GM23338 (cell line): ENCODE data around the gene EIF3L. TPM values are rescaled to one million over a fixed set of nuclear protein-coding genes. Genes with fewer than 3 reads are reported as not detected.
A peak's percentile ranks its signal among the peaks of the same experiment; 100 is the strongest.

ENCODE experiments used
- ATAC-seq: fragments of 200-7000 bp; cut with Tn5 transposase; 3 replicates; pipeline ENCODE4 v1.9.1; 2020
- DNase-seq: peaks from one replicate; pipeline ENCODE4 v3.0.0-alpha.2; 2015; ENCODE audit warnings: low spot score
- H2AFZ ChIP-seq: fragments of 200-600 bp; sonication (generic); 2 replicates; pipeline ENCODE4 v1.8.0; 2016; ENCODE audit warnings: antibody characterized with exemption, mild to moderate bottlenecking, moderate library complexity
- H3F3A ChIP-seq: fragments of 200-600 bp; sonication (generic); replicated peaks from 2 replicates; pipeline ENCODE4 v1.8.0; 2017; ENCODE audit warnings: antibody characterized with exemption, mixed run types, low read depth
- H3K27ac ChIP-seq: fragments of 200-600 bp; sonication (generic); 2 replicates; pipeline ENCODE4 v1.6.1; 2016; ENCODE audit warnings: low read depth
- H3K27me3 ChIP-seq: fragments of 200-600 bp; sonication (generic); 2 replicates; pipeline ENCODE4 v1.8.0; 2016; ENCODE audit warnings: mild to moderate bottlenecking, mixed run types, moderate library complexity; ENCODE audit not compliant: insufficient read depth
- H3K36me3 ChIP-seq: fragments of 200-600 bp; sonication (generic); 2 replicates; pipeline ENCODE4 v1.8.0; 2016; ENCODE audit warnings: mild to moderate bottlenecking; ENCODE audit not compliant: insufficient read depth
- H3K4me1 ChIP-seq: fragments of 200-600 bp; sonication (generic); 2 replicates; pipeline ENCODE4 v1.8.0; 2016; ENCODE audit warnings: mild to moderate bottlenecking, moderate library complexity; ENCODE audit not compliant: insufficient read depth
- H3K4me2 ChIP-seq: fragments of 200-600 bp; sonication (generic); 2 replicates; pipeline ENCODE4 v1.7.1; 2017; ENCODE audit warnings: mixed run types
- H3K4me3 ChIP-seq: fragments of 200-600 bp; sonication (generic); 2 replicates; pipeline ENCODE4 v1.6.1; 2016; ENCODE audit warnings: mixed run types
- H3K79me2 ChIP-seq: fragments of 200-600 bp; sonication (generic); replicated peaks from 2 replicates; pipeline ENCODE4 v1.8.0; 2017; ENCODE audit warnings: mild to moderate bottlenecking; ENCODE audit not compliant: insufficient read depth
- H3K9me2 ChIP-seq: fragments of 200-600 bp; sonication (generic); 2 replicates; pipeline ENCODE4 v1.8.0; 2017; ENCODE audit not compliant: insufficient read depth
- H4K20me1 ChIP-seq: fragments of 200-600 bp; sonication (generic); replicated peaks from 2 replicates; pipeline ENCODE4 v1.8.0; 2017; ENCODE audit warnings: mild to moderate bottlenecking; ENCODE audit not compliant: insufficient read depth
- H3K27ac Mint-ChIP-seq: 2 replicates; pipeline ENCODE4 v1.8.0; 2020; ENCODE audit warnings: inconsistent platforms, mild to moderate bottlenecking, moderate library complexity, mixed read lengths
- H3K27me3 Mint-ChIP-seq: 3 replicates; pipeline ENCODE4 v1.8.0; 2022; ENCODE audit warnings: low read depth, mild to moderate bottlenecking, moderate library complexity, mixed read lengths, inconsistent platforms; ENCODE audit not compliant: insufficient read depth, poor library complexity
- H3K36me3 Mint-ChIP-seq: 3 replicates; pipeline ENCODE4 v1.8.0; 2021; ENCODE audit warnings: low read depth, mild to moderate bottlenecking, inconsistent platforms, moderate library complexity, mixed read lengths
- H3K4me1 Mint-ChIP-seq: 3 replicates; pipeline ENCODE4 v1.8.0; 2020; ENCODE audit warnings: mild to moderate bottlenecking, inconsistent platforms, mixed read lengths
- H3K4me3 Mint-ChIP-seq: 3 replicates; pipeline ENCODE4 v1.8.0; 2021; ENCODE audit warnings: moderate library complexity, mild to moderate bottlenecking, inconsistent platforms, mixed read lengths
- H3K9me3 Mint-ChIP-seq: 3 replicates; pipeline ENCODE4 v1.8.0; 2020; ENCODE audit warnings: moderate library complexity, mild to moderate bottlenecking, inconsistent platforms, mixed read lengths
- CREB1 ChIP-seq: fragments of 250-450 bp; sonication (Bioruptor Pico); IDR thresholded peaks from 2 replicates; pipeline ENCODE4 v1.5.0; 2020; ENCODE audit warnings: low read depth, mild to moderate bottlenecking, moderate library complexity
- CTCF ChIP-seq, 2 experiments: fragments of 200-600 bp in 1 of 2; sonication (generic) in 1 of 2; conservative IDR thresholded peaks; 2 replicates each; pipeline versions ENCODE4 v1.5.1 to v1.6.1; 2016 to 2017; ENCODE audit warnings: antibody characterized with exemption in 2 of 2, low read depth in 2 of 2, mild to moderate bottlenecking in 2 of 2, moderate library complexity in 1 of 2
- ETS1 ChIP-seq: IDR thresholded peaks from 2 replicates; pipeline ENCODE4 v1.6.1; 2016; ENCODE audit warnings: antibody characterized with exemption
- EZH2 ChIP-seq: fragments of 200-600 bp; sonication (generic); IDR thresholded peaks from one replicate; pipeline ENCODE4 v1.8.0; 2017; ENCODE audit warnings: antibody characterized with exemption, mild to moderate bottlenecking, low read depth; ENCODE audit not compliant: unreplicated experiment
- EZH2phosphoT487 ChIP-seq: fragments of 200-600 bp; sonication (generic); IDR thresholded peaks from one replicate; pipeline ENCODE4 v1.8.1; 2018; ENCODE audit warnings: antibody characterized with exemption; ENCODE audit not compliant: unreplicated experiment
- JUNB ChIP-seq: IDR thresholded peaks from one replicate; pipeline ENCODE4 v1.6.1; 2016; ENCODE audit warnings: antibody characterized with exemption; ENCODE audit not compliant: unreplicated experiment
- NANOG ChIP-seq: IDR thresholded peaks from 2 replicates; pipeline ENCODE4 v1.6.1; 2016; ENCODE audit warnings: antibody characterized with exemption, borderline replicate concordance
- POLR2AphosphoS5 ChIP-seq: IDR thresholded peaks from 2 replicates; pipeline ENCODE4 v1.6.1; 2016; ENCODE audit warnings: antibody characterized with exemption, low read depth
- STAT1 ChIP-seq: IDR thresholded peaks from one replicate; pipeline ENCODE4 v1.6.1; 2016; ENCODE audit warnings: antibody characterized with exemption; ENCODE audit not compliant: unreplicated experiment
- ZNF114 ChIP-seq: fragments of 250-450 bp; sonication (Bioruptor Pico); IDR thresholded peaks from 2 replicates; pipeline ENCODE4 v1.5.0; 2020; ENCODE audit warnings: mild to moderate bottlenecking, moderate library complexity
- ZNF331 ChIP-seq: fragments of 250-450 bp; sonication (Bioruptor Pico); IDR thresholded peaks from 2 replicates; pipeline ENCODE4 v1.5.0; 2020; ENCODE audit warnings: low read depth, mild to moderate bottlenecking, moderate library complexity
- polyA plus RNA-seq: library from polyadenylated mRNA; unstranded; fragments of >200 nt; fragmentation: Nextera tagmentation; extraction: Ambion mirVana; gene quantifications from 2 replicates; pipeline ENCODE4 v1.2.1, GENCODE V29; 2016
- total RNA-seq: library from RNA; depleted of rRNA; stranded (reverse); fragments of >200 nt; shearing (Covaris generic); gene quantifications from 2 replicates; pipeline ENCODE4 v1.2.3, GENCODE V29; 2014
- TF ChIP-seq, protein P1 (sequence below): IDR thresholded peaks from one replicate; pipeline ENCODE4 v1.6.1; 2018; ENCODE audit warnings: antibody characterized with exemption; ENCODE audit not compliant: unreplicated experiment
- TF ChIP-seq, protein P2 (sequence below): fragments of 250-450 bp; sonication (Bioruptor Pico); IDR thresholded peaks from 2 replicates; pipeline ENCODE4 v1.5.0; 2020; ENCODE audit warnings: mild to moderate bottlenecking, moderate library complexity

EIF3L gene
- total and polyA plus RNA-seq, 2 experiments from 2014 or later = 430 to 459 TPM

DNA sequence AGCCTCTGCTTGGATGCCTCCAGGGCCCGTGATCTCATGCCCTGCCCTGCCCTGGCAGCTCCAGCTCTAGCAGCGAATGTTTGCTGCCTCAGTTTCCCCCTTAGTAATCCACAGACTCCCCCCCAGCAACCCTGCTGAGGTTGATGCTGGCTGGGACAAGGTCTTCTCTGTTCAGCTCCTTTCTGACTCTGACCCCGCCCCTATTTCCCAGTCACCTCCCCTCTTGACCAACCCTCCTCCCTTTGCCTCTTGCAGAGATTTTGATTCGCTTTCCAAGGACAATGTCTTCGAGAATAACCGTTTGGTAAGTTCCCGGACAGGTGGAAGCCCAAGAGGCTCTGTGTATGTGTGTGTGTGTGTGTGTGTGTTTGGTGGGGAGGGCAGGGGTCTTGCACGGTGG lies 62.5 kb downstream of the EIF3L start:
- no peaks in the 10 kb centered on the region; the same call in 1 of the 2 replicates for H3K79me2 ChIP-seq
- Mint-ChIP-seq H3K4me1 (peaks cover 35% of the 10 kb centered on the region), H3K9me3 (no peaks in the 10 kb centered on the region; the same call in 2 of the 3 replicates), H3K27ac (peak overlapping the region; percentile 82), H3K27me3 (peaks cover 8% of the 10 kb centered on the region), H3K36me3 (peaks cover 15% of the 10 kb centered on the region), H3K4me3 (no peak overlapping the region)
- no peak overlapping the region for H3K4me3 ChIP-seq
- no peaks in the 10 kb centered on the region for H3K9me2 ChIP-seq
- no peaks in the 10 kb centered on the region for H3K27me3 ChIP-seq
- no peaks in the 10 kb centered on the region; the same call in 1 of the 2 replicates for H4K20me1 ChIP-seq
- TF ChIP-seq ZNF114 = no peak
- no peak for TF ChIP-seq CTCF (conservative IDR thresholded peaks at IDR 0.05; ENCODE audit: low read depth in 2 of 2)
- no peak for TF ChIP-seq STAT1
- no peak for TF ChIP-seq EZH2
- TF ChIP-seq CREB1 = no peak
- no peak for TF ChIP-seq ZNF331 (CRISPR knock-in tag)
- TF ChIP-seq ETS1 = no peak
- TF ChIP-seq, protein P1, sequence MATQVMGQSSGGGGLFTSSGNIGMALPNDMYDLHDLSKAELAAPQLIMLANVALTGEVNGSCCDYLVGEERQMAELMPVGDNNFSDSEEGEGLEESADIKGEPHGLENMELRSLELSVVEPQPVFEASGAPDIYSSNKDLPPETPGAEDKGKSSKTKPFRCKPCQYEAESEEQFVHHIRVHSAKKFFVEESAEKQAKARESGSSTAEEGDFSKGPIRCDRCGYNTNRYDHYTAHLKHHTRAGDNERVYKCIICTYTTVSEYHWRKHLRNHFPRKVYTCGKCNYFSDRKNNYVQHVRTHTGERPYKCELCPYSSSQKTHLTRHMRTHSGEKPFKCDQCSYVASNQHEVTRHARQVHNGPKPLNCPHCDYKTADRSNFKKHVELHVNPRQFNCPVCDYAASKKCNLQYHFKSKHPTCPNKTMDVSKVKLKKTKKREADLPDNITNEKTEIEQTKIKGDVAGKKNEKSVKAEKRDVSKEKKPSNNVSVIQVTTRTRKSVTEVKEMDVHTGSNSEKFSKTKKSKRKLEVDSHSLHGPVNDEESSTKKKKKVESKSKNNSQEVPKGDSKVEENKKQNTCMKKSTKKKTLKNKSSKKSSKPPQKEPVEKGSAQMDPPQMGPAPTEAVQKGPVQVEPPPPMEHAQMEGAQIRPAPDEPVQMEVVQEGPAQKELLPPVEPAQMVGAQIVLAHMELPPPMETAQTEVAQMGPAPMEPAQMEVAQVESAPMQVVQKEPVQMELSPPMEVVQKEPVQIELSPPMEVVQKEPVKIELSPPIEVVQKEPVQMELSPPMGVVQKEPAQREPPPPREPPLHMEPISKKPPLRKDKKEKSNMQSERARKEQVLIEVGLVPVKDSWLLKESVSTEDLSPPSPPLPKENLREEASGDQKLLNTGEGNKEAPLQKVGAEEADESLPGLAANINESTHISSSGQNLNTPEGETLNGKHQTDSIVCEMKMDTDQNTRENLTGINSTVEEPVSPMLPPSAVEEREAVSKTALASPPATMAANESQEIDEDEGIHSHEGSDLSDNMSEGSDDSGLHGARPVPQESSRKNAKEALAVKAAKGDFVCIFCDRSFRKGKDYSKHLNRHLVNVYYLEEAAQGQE = no peak
- TF ChIP-seq EZH2phosphoT487 = no peak
- TF ChIP-seq POLR2AphosphoS5 = no peak
- TF ChIP-seq, protein P2, sequence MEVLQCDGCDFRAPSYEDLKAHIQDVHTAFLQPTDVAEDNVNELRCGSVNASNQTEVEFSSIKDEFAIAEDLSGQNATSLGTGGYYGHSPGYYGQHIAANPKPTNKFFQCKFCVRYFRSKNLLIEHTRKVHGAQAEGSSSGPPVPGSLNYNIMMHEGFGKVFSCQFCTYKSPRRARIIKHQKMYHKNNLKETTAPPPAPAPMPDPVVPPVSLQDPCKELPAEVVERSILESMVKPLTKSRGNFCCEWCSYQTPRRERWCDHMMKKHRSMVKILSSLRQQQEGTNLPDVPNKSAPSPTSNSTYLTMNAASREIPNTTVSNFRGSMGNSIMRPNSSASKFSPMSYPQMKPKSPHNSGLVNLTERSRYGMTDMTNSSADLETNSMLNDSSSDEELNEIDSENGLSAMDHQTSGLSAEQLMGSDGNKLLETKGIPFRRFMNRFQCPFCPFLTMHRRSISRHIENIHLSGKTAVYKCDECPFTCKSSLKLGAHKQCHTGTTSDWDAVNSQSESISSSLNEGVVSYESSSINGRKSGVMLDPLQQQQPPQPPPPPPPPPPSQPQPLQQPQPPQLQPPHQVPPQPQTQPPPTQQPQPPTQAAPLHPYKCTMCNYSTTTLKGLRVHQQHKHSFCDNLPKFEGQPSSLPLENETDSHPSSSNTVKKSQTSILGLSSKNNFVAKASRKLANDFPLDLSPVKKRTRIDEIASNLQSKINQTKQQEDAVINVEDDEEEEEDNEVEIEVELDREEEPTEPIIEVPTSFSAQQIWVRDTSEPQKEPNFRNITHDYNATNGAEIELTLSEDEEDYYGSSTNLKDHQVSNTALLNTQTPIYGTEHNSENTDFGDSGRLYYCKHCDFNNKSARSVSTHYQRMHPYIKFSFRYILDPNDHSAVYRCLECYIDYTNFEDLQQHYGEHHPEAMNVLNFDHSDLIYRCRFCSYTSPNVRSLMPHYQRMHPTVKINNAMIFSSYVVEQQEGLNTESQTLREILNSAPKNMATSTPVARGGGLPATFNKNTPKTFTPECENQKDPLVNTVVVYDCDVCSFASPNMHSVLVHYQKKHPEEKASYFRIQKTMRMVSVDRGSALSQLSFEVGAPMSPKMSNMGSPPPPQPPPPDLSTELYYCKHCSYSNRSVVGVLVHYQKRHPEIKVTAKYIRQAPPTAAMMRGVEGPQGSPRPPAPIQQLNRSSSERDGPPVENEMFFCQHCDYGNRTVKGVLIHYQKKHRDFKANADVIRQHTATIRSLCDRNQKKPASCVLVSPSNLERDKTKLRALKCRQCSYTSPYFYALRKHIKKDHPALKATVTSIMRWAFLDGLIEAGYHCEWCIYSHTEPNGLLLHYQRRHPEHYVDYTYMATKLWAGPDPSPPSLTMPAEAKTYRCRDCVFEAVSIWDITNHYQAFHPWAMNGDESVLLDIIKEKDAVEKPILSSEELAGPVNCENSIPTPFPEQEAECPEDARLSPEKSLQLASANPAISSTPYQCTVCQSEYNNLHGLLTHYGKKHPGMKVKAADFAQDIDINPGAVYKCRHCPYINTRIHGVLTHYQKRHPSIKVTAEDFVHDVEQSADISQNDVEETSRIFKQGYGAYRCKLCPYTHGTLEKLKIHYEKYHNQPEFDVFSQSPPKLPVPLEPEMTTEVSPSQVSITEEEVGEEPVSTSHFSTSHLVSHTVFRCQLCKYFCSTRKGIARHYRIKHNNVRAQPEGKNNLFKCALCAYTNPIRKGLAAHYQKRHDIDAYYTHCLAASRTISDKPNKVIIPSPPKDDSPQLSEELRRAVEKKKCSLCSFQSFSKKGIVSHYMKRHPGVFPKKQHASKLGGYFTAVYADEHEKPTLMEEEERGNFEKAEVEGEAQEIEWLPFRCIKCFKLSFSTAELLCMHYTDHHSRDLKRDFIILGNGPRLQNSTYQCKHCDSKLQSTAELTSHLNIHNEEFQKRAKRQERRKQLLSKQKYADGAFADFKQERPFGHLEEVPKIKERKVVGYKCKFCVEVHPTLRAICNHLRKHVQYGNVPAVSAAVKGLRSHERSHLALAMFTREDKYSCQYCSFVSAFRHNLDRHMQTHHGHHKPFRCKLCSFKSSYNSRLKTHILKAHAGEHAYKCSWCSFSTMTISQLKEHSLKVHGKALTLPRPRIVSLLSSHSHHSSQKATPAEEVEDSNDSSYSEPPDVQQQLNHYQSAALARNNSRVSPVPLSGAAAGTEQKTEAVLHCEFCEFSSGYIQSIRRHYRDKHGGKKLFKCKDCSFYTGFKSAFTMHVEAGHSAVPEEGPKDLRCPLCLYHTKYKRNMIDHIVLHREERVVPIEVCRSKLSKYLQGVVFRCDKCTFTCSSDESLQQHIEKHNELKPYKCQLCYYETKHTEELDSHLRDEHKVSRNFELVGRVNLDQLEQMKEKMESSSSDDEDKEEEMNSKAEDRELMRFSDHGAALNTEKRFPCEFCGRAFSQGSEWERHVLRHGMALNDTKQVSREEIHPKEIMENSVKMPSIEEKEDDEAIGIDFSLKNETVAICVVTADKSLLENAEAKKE (CRISPR knock-in tag) = no peak
- TF ChIP-seq NANOG = no peak
- no peak for TF ChIP-seq JUNB
- no peak overlapping the region for H2AFZ ChIP-seq
- H3F3A ChIP-seq = peaks cover 11% of the 10 kb centered on the region
- DNase-seq = peak; percentile 46
- H3K36me3 ChIP-seq = no peaks in the 10 kb centered on the region
- peak overlapping the region; percentile 62; the same call in 1 of the 2 replicates for H3K4me2 ChIP-seq
- H3K4me1 ChIP-seq = peaks cover 16% of the 10 kb centered on the region
- peak; percentile 41 for ATAC-seq
- H3K27ac ChIP-seq = peak overlapping the region; percentile 45; the same call in 1 of the 2 replicates
